ENCODE results near the gene DCTN2. TPM values are rescaled to one million over a fixed set of nuclear protein-coding genes. Genes with fewer than 3 reads are reported as not detected.

The DCTN2 gene
- polyA plus RNA-seq, 1 donor from 2014 or later, result 369 TPM

DNA sequence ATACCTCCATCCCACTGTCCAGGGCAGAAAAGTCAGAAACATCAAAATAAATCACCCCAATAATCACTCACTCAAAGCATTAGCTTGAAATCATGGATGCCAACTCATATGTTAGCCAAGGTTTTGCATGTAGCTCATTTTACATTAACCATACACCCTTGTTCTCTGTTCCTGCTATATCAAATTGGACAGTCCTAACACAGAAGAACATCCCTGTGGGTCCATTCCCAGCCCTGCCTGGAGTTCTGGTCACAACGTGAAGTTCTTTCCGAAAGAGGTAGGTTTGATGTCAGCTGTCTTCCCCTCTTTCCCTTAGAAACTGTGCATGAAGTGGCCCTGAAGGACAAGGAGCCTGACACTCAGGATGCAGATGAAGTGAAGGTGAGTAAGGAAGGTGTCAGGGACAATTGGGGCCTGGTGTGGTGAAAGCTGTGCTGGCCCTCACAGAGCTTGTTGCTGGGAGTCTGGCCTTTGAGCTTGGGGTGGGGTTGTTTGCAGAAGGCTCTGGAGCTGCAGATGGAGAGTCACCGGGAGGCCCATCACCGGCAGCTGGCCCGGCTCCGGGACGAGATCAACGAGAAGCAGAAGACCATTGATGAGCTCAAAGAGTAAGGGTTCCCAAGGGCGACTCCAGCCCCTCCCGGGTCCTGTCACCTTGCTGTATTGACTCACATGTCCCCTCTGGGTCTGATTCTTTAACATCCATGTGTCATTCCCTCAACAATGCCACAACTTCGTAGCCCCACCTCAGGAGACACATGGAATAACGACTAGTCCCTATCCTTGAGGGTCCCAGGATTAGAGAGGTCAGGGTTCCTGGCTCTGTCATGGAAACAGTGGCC is 29.0 kb upstream of the DCTN2 start:
- Histone ChIP-seq H3K9me2 (ENCODE audit: insufficient read depth, low read length) (no peaks in the 10 kb centered on the region), H3K4me3 (ENCODE audit: low read length) (no peak overlapping the region), H3K9me3 (ENCODE audit: low read length) (no peaks in the 10 kb centered on the region), H3K36me3 (ENCODE audit: insufficient read depth, low read length) (peaks cover 20% of the 10 kb centered on the region), H3K79me2 (replicated peaks; ENCODE audit: insufficient read depth, low read length) (no peaks in the 10 kb centered on the region), H2AFZ (ENCODE audit: low read depth, low read length) (no peak overlapping the region), H3K4me2 (ENCODE audit: low read length) (no peak overlapping the region), H3K27me3 (ENCODE audit: insufficient read depth, low read depth, low read length) (no peaks in the 10 kb centered on the region), H4K20me1 (ENCODE audit: insufficient read depth) (no peaks in the 10 kb centered on the region), H3K27ac (ENCODE audit: low read length) (no peak overlapping the region), H3F3A (ENCODE audit: insufficient read depth, low read length, poor library complexity, severe bottlenecking) (no peaks in the 10 kb centered on the region), H3K9ac (ENCODE audit: low read length) (no peak overlapping the region)
- TF ChIP-seq TAF1 (IDR thresholded peaks at IDR 0.05; ENCODE audit: low read depth) (no peak), SMC3 (conservative IDR thresholded peaks at IDR 0.05; ENCODE audit: poor library complexity) (no peak), EP300 (conservative IDR thresholded peaks at IDR 0.05; ENCODE audit: poor library complexity, severe bottlenecking) (no peak), POLR2AphosphoS5 (IDR thresholded peaks at IDR 0.05) (no peak), MXI1 (conservative IDR thresholded peaks at IDR 0.05; ENCODE audit: poor library complexity, severe bottlenecking) (no peak), RAD21 (conservative IDR thresholded peaks at IDR 0.05) (no peak), EZH2 (IDR thresholded peaks at IDR 0.05; ENCODE audit: borderline replicate concordance, insufficient read depth, low read length, poor library complexity, severe bottlenecking) (no peak)
- TF ChIP-seq, protein P1, sequence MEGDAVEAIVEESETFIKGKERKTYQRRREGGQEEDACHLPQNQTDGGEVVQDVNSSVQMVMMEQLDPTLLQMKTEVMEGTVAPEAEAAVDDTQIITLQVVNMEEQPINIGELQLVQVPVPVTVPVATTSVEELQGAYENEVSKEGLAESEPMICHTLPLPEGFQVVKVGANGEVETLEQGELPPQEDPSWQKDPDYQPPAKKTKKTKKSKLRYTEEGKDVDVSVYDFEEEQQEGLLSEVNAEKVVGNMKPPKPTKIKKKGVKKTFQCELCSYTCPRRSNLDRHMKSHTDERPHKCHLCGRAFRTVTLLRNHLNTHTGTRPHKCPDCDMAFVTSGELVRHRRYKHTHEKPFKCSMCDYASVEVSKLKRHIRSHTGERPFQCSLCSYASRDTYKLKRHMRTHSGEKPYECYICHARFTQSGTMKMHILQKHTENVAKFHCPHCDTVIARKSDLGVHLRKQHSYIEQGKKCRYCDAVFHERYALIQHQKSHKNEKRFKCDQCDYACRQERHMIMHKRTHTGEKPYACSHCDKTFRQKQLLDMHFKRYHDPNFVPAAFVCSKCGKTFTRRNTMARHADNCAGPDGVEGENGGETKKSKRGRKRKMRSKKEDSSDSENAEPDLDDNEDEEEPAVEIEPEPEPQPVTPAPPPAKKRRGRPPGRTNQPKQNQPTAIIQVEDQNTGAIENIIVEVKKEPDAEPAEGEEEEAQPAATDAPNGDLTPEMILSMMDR (IDR thresholded peaks at IDR 0.05; ENCODE audit: poor library complexity, severe bottlenecking), result no peak
- TF ChIP-seq, protein P2, sequence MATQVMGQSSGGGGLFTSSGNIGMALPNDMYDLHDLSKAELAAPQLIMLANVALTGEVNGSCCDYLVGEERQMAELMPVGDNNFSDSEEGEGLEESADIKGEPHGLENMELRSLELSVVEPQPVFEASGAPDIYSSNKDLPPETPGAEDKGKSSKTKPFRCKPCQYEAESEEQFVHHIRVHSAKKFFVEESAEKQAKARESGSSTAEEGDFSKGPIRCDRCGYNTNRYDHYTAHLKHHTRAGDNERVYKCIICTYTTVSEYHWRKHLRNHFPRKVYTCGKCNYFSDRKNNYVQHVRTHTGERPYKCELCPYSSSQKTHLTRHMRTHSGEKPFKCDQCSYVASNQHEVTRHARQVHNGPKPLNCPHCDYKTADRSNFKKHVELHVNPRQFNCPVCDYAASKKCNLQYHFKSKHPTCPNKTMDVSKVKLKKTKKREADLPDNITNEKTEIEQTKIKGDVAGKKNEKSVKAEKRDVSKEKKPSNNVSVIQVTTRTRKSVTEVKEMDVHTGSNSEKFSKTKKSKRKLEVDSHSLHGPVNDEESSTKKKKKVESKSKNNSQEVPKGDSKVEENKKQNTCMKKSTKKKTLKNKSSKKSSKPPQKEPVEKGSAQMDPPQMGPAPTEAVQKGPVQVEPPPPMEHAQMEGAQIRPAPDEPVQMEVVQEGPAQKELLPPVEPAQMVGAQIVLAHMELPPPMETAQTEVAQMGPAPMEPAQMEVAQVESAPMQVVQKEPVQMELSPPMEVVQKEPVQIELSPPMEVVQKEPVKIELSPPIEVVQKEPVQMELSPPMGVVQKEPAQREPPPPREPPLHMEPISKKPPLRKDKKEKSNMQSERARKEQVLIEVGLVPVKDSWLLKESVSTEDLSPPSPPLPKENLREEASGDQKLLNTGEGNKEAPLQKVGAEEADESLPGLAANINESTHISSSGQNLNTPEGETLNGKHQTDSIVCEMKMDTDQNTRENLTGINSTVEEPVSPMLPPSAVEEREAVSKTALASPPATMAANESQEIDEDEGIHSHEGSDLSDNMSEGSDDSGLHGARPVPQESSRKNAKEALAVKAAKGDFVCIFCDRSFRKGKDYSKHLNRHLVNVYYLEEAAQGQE (IDR thresholded peaks at IDR 0.05; ENCODE audit: borderline replicate concordance), result no peak

DNA sequence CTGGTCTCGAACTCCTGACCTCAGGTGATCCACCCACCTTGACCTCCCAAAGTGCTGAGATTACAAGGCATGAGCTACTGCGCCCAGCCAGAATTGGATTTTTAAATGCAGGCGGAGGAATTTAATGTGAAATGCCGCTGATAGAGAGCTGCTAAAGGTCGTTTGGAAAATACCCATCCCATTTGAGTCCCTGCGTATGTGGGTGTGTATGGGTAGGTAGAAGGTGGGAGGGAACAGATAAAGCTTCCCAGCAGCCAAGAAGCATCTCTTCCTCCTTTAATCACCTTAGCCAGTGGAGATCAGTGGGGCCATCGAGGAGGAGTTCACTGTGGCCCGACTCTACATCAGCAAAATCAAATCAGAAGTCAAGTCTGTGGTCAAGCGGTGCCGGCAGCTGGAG is 27.8 kb upstream of the DCTN2 start:
- no peaks in the 10 kb centered on the region for H3K79me2 ChIP-seq (replicated peaks; ENCODE audit: insufficient read depth, low read length)
- no peak overlapping the region for H3K9ac ChIP-seq (ENCODE audit: low read length)
- H3F3A ChIP-seq (ENCODE audit: insufficient read depth, low read length, poor library complexity, severe bottlenecking), result no peaks in the 10 kb centered on the region
- TF ChIP-seq EP300 (conservative IDR thresholded peaks at IDR 0.05; ENCODE audit: poor library complexity, severe bottlenecking) (no peak), EZH2 (IDR thresholded peaks at IDR 0.05; ENCODE audit: borderline replicate concordance, insufficient read depth, low read length, poor library complexity, severe bottlenecking) (no peak), RAD21 (conservative IDR thresholded peaks at IDR 0.05) (no peak), TAF1 (IDR thresholded peaks at IDR 0.05; ENCODE audit: low read depth) (no peak), MXI1 (conservative IDR thresholded peaks at IDR 0.05; ENCODE audit: poor library complexity, severe bottlenecking) (no peak), SMC3 (conservative IDR thresholded peaks at IDR 0.05; ENCODE audit: poor library complexity) (no peak), POLR2AphosphoS5 (IDR thresholded peaks at IDR 0.05) (no peak)
- TF ChIP-seq, protein P2 (IDR thresholded peaks at IDR 0.05; ENCODE audit: borderline replicate concordance), result no peak
- TF ChIP-seq, protein P1 (IDR thresholded peaks at IDR 0.05; ENCODE audit: poor library complexity, severe bottlenecking), result no peak
- no peak overlapping the region for H3K4me3 ChIP-seq (ENCODE audit: low read length)
- H3K27ac ChIP-seq (ENCODE audit: low read length), result no peak overlapping the region
- H2AFZ ChIP-seq (ENCODE audit: low read depth, low read length), result no peak overlapping the region
- peaks cover 17% of the 10 kb centered on the region for H3K36me3 ChIP-seq (ENCODE audit: insufficient read depth, low read length)
- H3K9me3 ChIP-seq (ENCODE audit: low read length), result no peaks in the 10 kb centered on the region
- no peak overlapping the region for H3K4me2 ChIP-seq (ENCODE audit: low read length)
- H3K9me2 ChIP-seq (ENCODE audit: insufficient read depth, low read length), result no peaks in the 10 kb centered on the region
- no peaks in the 10 kb centered on the region for H4K20me1 ChIP-seq (ENCODE audit: insufficient read depth)
- H3K27me3 ChIP-seq (ENCODE audit: insufficient read depth, low read depth, low read length), result no peaks in the 10 kb centered on the region

Data from neural cell (in vitro differentiated cells).